IMR-90 (cell line): ENCODE results near the gene MSI2. TPM values are rescaled to one million over a fixed set of nuclear protein-coding genes. Genes with fewer than 3 reads are reported as not detected.

Source experiments
- ATAC-seq: fragments of 200-7000 bp; cut with Tn5 transposase; 2 replicates; pipeline ENCODE4 v1.9.1; 2020; ENCODE audit warnings: low read depth, mild to moderate bottlenecking, moderate library complexity
- BruUV-seq: library from RNA; stranded (reverse); fragments of 400-500 nt; replicated peaks from 2 replicates; lab custom pipeline; 2021; lab: Mats Ljungman, UMichigan
- CTCF ChIA-PET: fragments of 300-600 bp; formaldehyde crosslinking; extraction: SDS; loops from one replicate; lab custom pipeline; 2021; ENCODE audit warnings: antibody characterized with exemption; lab: Yijun Ruan, JAX
- POLR2A ChIA-PET: fragments of 300-600 bp; sonication (Branson Sonifier 250); formaldehyde crosslinking; loops from one replicate; lab custom pipeline; 2022; ENCODE audit warnings: antibody characterized with exemption; ENCODE audit not compliant: unreplicated experiment; lab: Charles Lee
- DNase-seq: peaks from one replicate; pipeline ENCODE4 v3.0.0; 2013
- H2AFZ ChIP-seq: replicated peaks from 2 replicates; pipeline ENCODE3; 2013; ENCODE audit warnings: low read length, mild to moderate bottlenecking; ENCODE audit not compliant: poor library complexity
- H2AK5ac ChIP-seq: 2 replicates; pipeline ENCODE4 v1.6.1; 2013; ENCODE audit warnings: low read depth, low read length, inconsistent platforms
- H2AK9ac ChIP-seq: replicated peaks from 2 replicates; pipeline ENCODE3; 2013; ENCODE audit warnings: mild to moderate bottlenecking, low read depth, low read length, moderate library complexity; ENCODE audit not compliant: poor library complexity
- H2BK120ac ChIP-seq: 2 replicates; pipeline ENCODE4 v1.6.1; 2013; ENCODE audit warnings: low read depth, low read length, inconsistent platforms
- H2BK15ac ChIP-seq: 3 replicates; pipeline ENCODE4 v1.6.1; 2013; ENCODE audit warnings: low read depth, low read length, inconsistent platforms
- H2BK20ac ChIP-seq: 2 replicates; pipeline ENCODE4 v1.6.1; 2013; ENCODE audit warnings: low read depth, mild to moderate bottlenecking, inconsistent platforms, low read length, moderate library complexity
- H2BK5ac ChIP-seq: 2 replicates; pipeline ENCODE4 v1.6.1; 2013; ENCODE audit warnings: mild to moderate bottlenecking, low read depth, low read length, inconsistent platforms; ENCODE audit not compliant: poor library complexity, severe bottlenecking
- H3K14ac ChIP-seq: replicated peaks from 2 replicates; pipeline ENCODE4 v1.6.1; 2013; ENCODE audit warnings: low read depth, low read length, inconsistent platforms
- H3K18ac ChIP-seq: 2 replicates; pipeline ENCODE4 v1.6.1; 2013; ENCODE audit warnings: low read depth, low read length, control low read depth
- H3K23ac ChIP-seq: 2 replicates; pipeline ENCODE4 v1.6.1; 2013; ENCODE audit warnings: low read depth, low read length, inconsistent platforms
- H3K27ac ChIP-seq: 2 replicates; pipeline ENCODE4 v1.5.1; 2013; ENCODE audit warnings: mild to moderate bottlenecking, control low read depth, low read length; ENCODE audit not compliant: insufficient read depth
- H3K27me3 ChIP-seq: 2 replicates; pipeline ENCODE4 v1.6.1; 2013; ENCODE audit warnings: low read length; ENCODE audit not compliant: control insufficient read depth, insufficient read depth
- H3K36me3 ChIP-seq: 2 replicates; pipeline ENCODE4 v1.6.1; 2013; ENCODE audit warnings: low read length, mixed read lengths; ENCODE audit not compliant: control insufficient read depth, insufficient read depth
- H3K4ac ChIP-seq: 2 replicates; pipeline ENCODE4 v1.6.1; 2013; ENCODE audit warnings: low read depth, low read length, inconsistent platforms
- H3K4me1 ChIP-seq: 2 replicates; pipeline ENCODE4 v1.6.1; 2013; ENCODE audit warnings: low read length, mixed read lengths; ENCODE audit not compliant: control insufficient read depth, insufficient read depth
- H3K4me2 ChIP-seq: 2 replicates; pipeline ENCODE4 v1.6.1; 2013; ENCODE audit warnings: low read depth, mild to moderate bottlenecking, control low read depth, low read length, moderate library complexity
- H3K4me3 ChIP-seq: 2 replicates; pipeline ENCODE4 v1.5.1; 2013; ENCODE audit warnings: low read depth, mild to moderate bottlenecking, control low read depth, low read length, moderate library complexity; ENCODE audit not compliant: insufficient read depth
- H3K56ac ChIP-seq: 2 replicates; pipeline ENCODE4 v1.6.1; 2013; ENCODE audit warnings: low read length, inconsistent platforms; ENCODE audit not compliant: insufficient read depth; ENCODE audit errors: extremely low read depth
- H3K79me1 ChIP-seq, 2 experiments: 2 replicates each; pipeline ENCODE4 v1.6.1; 2013; ENCODE audit warnings: low read length in 2 of 2, inconsistent platforms in 1 of 2, low read depth in 1 of 2
- H3K9ac ChIP-seq: 2 replicates; pipeline ENCODE4 v1.6.1; 2013; ENCODE audit warnings: low read depth, low read length, control low read depth
- H3K9me1 ChIP-seq: 2 replicates; pipeline ENCODE4 v1.6.1; 2013; ENCODE audit warnings: low read length, inconsistent platforms; ENCODE audit not compliant: insufficient read depth
- H3K9me3 ChIP-seq: 2 replicates; pipeline ENCODE4 v1.6.1; 2013; ENCODE audit warnings: low read length; ENCODE audit not compliant: control insufficient read depth, insufficient read depth
- H4K20me1 ChIP-seq: 2 replicates; pipeline ENCODE4 v1.6.1; 2013; ENCODE audit warnings: low read length, inconsistent platforms; ENCODE audit not compliant: insufficient read depth
- H4K5ac ChIP-seq: 2 replicates; pipeline ENCODE4 v1.6.1; 2013; ENCODE audit warnings: mild to moderate bottlenecking, low read depth, low read length, control low read depth
- H4K8ac ChIP-seq, 2 experiments: 2 replicates each; pipeline ENCODE4 v1.6.1; 2013; ENCODE audit warnings: low read depth in 2 of 2, low read length in 2 of 2, control low read depth in 1 of 2, inconsistent platforms in 1 of 2
- H4K91ac ChIP-seq: 2 replicates; pipeline ENCODE4 v1.6.1; 2013; ENCODE audit warnings: low read depth, low read length, inconsistent platforms; ENCODE audit not compliant: insufficient read depth
- BHLHE40 ChIP-seq: fragments of 150-350 bp; IDR thresholded peaks from 2 replicates; pipeline ENCODE4 v1.6.1; 2016; ENCODE audit warnings: mild to moderate bottlenecking, low read depth, low read length
- CHD1 ChIP-seq: IDR thresholded peaks from 2 replicates; pipeline ENCODE4 v1.6.1; 2012; ENCODE audit warnings: low read depth, low read length, improper control_type of control experiment
- WGBS, 2 experiments: methylation state at CpG; one replicate each; pipeline versions ENCODE4 v1.1.5 to v1.1.7; 2013; ENCODE audit warnings: missing lambda C conversion rate in 2 of 2; ENCODE audit not compliant: insufficient read length in 1 of 2; ENCODE audit errors: extremely low coverage in 2 of 2; 5-methylcytosine and 5-hydroxymethylcytosine counted together
- dilution Hi-C: fragments of 300-500 bp; cut with HindIII; formaldehyde crosslinking; loops from one replicate; pipeline ENCODE4 v1.14.3; 2018; ENCODE audit warnings: low sequenced_read_pairs; ENCODE audit not compliant: unreplicated experiment
- in situ Hi-C: fragments of 300-500 bp; cut with MboI; formaldehyde crosslinking; loops from 3 replicates; pipeline ENCODE4 v1.14.3; 2019; ENCODE audit warnings: low sequenced_read_pairs, inconsistent platforms, mixed read lengths
- intact Hi-C: fragments of 100-400 bp; cut with micrococcal nuclease; formaldehyde crosslinking; loops from 2 replicates; pipeline ENCODE4 v1.10.0; 2022
- polyA plus RNA-seq, 3 experiments: library from polyadenylated mRNA; depleted of rRNA; stranded (reverse); fragments of >200 nt; gene quantifications; 2 replicates each; pipeline ENCODE4 v1.2.3, GENCODE V29; 2012; ENCODE audit warnings: low replicate concordance in 1 of 3
- total RNA-seq: library from RNA; depleted of rRNA; stranded (reverse); fragments of >200 nt; gene quantifications from 2 replicates; pipeline ENCODE4 v1.2.3, GENCODE V29; 2012
- TF ChIP-seq, protein P1 (sequence below): fragments of 150-350 bp; IDR thresholded peaks from 2 replicates; pipeline ENCODE4 v1.6.1; 2017; ENCODE audit warnings: mild to moderate bottlenecking, antibody characterized with exemption, low read length, low read depth

The MSI2 gene
- total and polyA plus RNA-seq, 2 of the 4 experiments (the other 2 are of a cell fraction): 13.0 to 16.0 TPM

- no peak overlapping the region for H2BK15ac ChIP-seq
- H3K23ac ChIP-seq: no peak overlapping the region
- no peaks in the 10 kb centered on the region for H3K9me3 ChIP-seq
- no peak overlapping the region for H3K4me3 ChIP-seq
- no peak overlapping the region for H3K4me2 ChIP-seq
- H3K27me3 ChIP-seq: no peaks in the 10 kb centered on the region
- no peak overlapping the region for H2AK9ac ChIP-seq
- no peak for ATAC-seq
- H2BK5ac ChIP-seq: no peak overlapping the region
- in situ Hi-C loops: no loop called here
- WGBS, 2 experiments: no CpG with 5 or more reads among the region's 8 CpGs
- H3K9ac ChIP-seq: no peak overlapping the region
- H3K18ac ChIP-seq: no peak overlapping the region
- peaks cover 3% of the 10 kb centered on the region; the same call in 1 of the 2 replicates for H3K9me1 ChIP-seq
- no peak for DNase-seq
- no peak overlapping the region for H3K56ac ChIP-seq
- ChIA-PET POLR2A (no interaction called here), CTCF (no interaction called here)
- no peak overlapping the region for H2AFZ ChIP-seq
- H3K4me1 ChIP-seq: no peaks in the 10 kb centered on the region
- peaks cover 29% of the 10 kb centered on the region for H3K36me3 ChIP-seq
- no peak overlapping the region for H2AK5ac ChIP-seq
- H4K8ac ChIP-seq: no peak overlapping the region
- TF ChIP-seq CHD1 (no peak), BHLHE40 (no peak)
- TF ChIP-seq, protein P1, sequence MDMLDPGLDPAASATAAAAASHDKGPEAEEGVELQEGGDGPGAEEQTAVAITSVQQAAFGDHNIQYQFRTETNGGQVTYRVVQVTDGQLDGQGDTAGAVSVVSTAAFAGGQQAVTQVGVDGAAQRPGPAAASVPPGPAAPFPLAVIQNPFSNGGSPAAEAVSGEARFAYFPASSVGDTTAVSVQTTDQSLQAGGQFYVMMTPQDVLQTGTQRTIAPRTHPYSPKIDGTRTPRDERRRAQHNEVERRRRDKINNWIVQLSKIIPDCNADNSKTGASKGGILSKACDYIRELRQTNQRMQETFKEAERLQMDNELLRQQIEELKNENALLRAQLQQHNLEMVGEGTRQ: no peak
- H3K79me1 ChIP-seq: peaks cover 16 to 26% of the 10 kb centered on the region in 2 experiments
- no TSS peak for BruUV-seq
- H2BK20ac ChIP-seq: no peak overlapping the region
- no peak overlapping the region for H3K14ac ChIP-seq
- H3K27ac ChIP-seq: no peak overlapping the region
- peaks cover 3% of the 10 kb centered on the region; the same call in 1 of the 2 replicates for H4K20me1 ChIP-seq
- no peak overlapping the region for H4K5ac ChIP-seq
- dilution Hi-C loops: no loop called here
- no peak overlapping the region for H2BK120ac ChIP-seq
- H4K91ac ChIP-seq: no peak overlapping the region
- intact Hi-C loops: no loop called here
- no peak overlapping the region for H3K4ac ChIP-seq
Measured at GRCh38 chr17:57268181-57268580, 11.9 kb downstream of the MSI2 start.
